MM.1S (cell line): Measurements from ENCODE around the gene CTNNAL1.

Experiments used
- DNase-seq: peaks from one replicate; pipeline ENCODE4 v3.0.0-alpha.2; 2015
- H2AFZ ChIP-seq: fragments of 300-600 bp; sonication (generic); 2 replicates; pipeline ENCODE4 v1.6.0; 2016; ENCODE audit warnings: antibody characterized with exemption, low read length
- H3F3A ChIP-seq: fragments of 300-600 bp; sonication (generic); 2 replicates; pipeline ENCODE4 v1.6.1; 2016; ENCODE audit warnings: mild to moderate bottlenecking, antibody characterized with exemption, low read length, moderate library complexity, mixed read lengths; ENCODE audit not compliant: insufficient read depth
- H3K27ac ChIP-seq: fragments of 300-600 bp; sonication (generic); 2 replicates; pipeline ENCODE4 v1.5.1; 2016; ENCODE audit warnings: mild to moderate bottlenecking, low read length
- H3K27me3 ChIP-seq: fragments of 300-600 bp; sonication (generic); replicated peaks from 2 replicates; pipeline ENCODE4 v1.6.0; 2016; ENCODE audit warnings: low read length; ENCODE audit not compliant: insufficient read depth
- H3K36me3 ChIP-seq: fragments of 300-600 bp; sonication (generic); replicated peaks from 2 replicates; pipeline ENCODE4 v1.6.1; 2016; ENCODE audit warnings: mild to moderate bottlenecking, low read length, mixed read lengths; ENCODE audit not compliant: insufficient read depth
- H3K4me1 ChIP-seq: fragments of 300-600 bp; sonication (generic); 2 replicates; pipeline ENCODE4 v1.6.1; 2016; ENCODE audit warnings: low read length, mixed read lengths
- H3K4me2 ChIP-seq: fragments of 300-600 bp; sonication (generic); 2 replicates; pipeline ENCODE4 v1.6.0; 2016; ENCODE audit warnings: low read depth, low read length
- H3K4me3 ChIP-seq: fragments of 300-600 bp; sonication (generic); 2 replicates; pipeline ENCODE4 v1.5.1; 2016; ENCODE audit warnings: low read length, mixed read lengths
- H3K79me2 ChIP-seq: fragments of 300-600 bp; sonication (generic); 2 replicates; pipeline ENCODE4 v1.6.1; 2016; ENCODE audit warnings: mixed run types, low read length, mixed read lengths
- H3K9ac ChIP-seq: fragments of 300-600 bp; sonication (generic); 2 replicates; pipeline ENCODE4 v1.6.1; 2016; ENCODE audit warnings: low read length, mixed read lengths
- H3K9me2 ChIP-seq: fragments of 300-600 bp; sonication (generic); replicated peaks from 2 replicates; pipeline ENCODE4 v1.6.1; 2016; ENCODE audit warnings: mild to moderate bottlenecking, low read length, mixed read lengths; ENCODE audit not compliant: insufficient read depth
- H3K9me3 ChIP-seq: fragments of 300-600 bp; sonication (generic); replicated peaks from 2 replicates; pipeline ENCODE4 v1.6.1; 2016; ENCODE audit warnings: mild to moderate bottlenecking, low read length, mixed read lengths; ENCODE audit not compliant: insufficient read depth
- H4K20me1 ChIP-seq: fragments of 300-600 bp; sonication (generic); 2 replicates; pipeline ENCODE4 v1.6.1; 2016; ENCODE audit warnings: mild to moderate bottlenecking, low read length, moderate library complexity, mixed read lengths; ENCODE audit not compliant: insufficient read depth
- CTCF ChIP-seq: fragments of 300-600 bp; sonication (generic); IDR thresholded peaks from 2 replicates; pipeline ENCODE4 v1.5.1; 2016; ENCODE audit warnings: antibody characterized with exemption, low read length, mixed read lengths
- EZH2 ChIP-seq: fragments of 300-600 bp; sonication (generic); optimal IDR thresholded peaks from 2 replicates; pipeline ENCODE3; 2017; ENCODE audit warnings: low read depth, mild to moderate bottlenecking, antibody characterized with exemption, low read length, mixed read lengths
- EZH2phosphoT487 ChIP-seq: fragments of 300-600 bp; sonication (generic); IDR thresholded peaks from 2 replicates; pipeline ENCODE4 v1.6.1; 2018; ENCODE audit warnings: antibody characterized with exemption, low read length

Gene CTNNAL1

GRCh38 chr9:108961151-108961550, 52.1 kb downstream of the CTNNAL1 start:
- DNase-seq = no peak
- H2AFZ ChIP-seq = no peak overlapping the region
- H3K4me2 ChIP-seq = no peak overlapping the region
- no peaks in the 10 kb centered on the region for H3K9me3 ChIP-seq
- no peaks in the 10 kb centered on the region for H3K4me1 ChIP-seq
- TF ChIP-seq EZH2phosphoT487 = no peak
- no peak for TF ChIP-seq EZH2
- no peak for TF ChIP-seq CTCF
- H3K27ac ChIP-seq = no peak overlapping the region
- no peaks in the 10 kb centered on the region for H3K27me3 ChIP-seq
- 0 out of 2 replicates have a peak, but pooled peaks cover 2% of the 10 kb centered on the region for H3K36me3 ChIP-seq
- H4K20me1 ChIP-seq = no peaks in the 10 kb centered on the region
- no peak overlapping the region for H3K9ac ChIP-seq
- no peak overlapping the region for H3K4me3 ChIP-seq
- no peaks in the 10 kb centered on the region for H3K79me2 ChIP-seq
- H3K9me2 ChIP-seq = no peaks in the 10 kb centered on the region
- no peaks in the 10 kb centered on the region for H3F3A ChIP-seq

GRCh38 chr9:108960331-108960730, 53.0 kb downstream of the CTNNAL1 start:
- H3F3A ChIP-seq = no peaks in the 10 kb centered on the region
- H3K27ac ChIP-seq = no peak overlapping the region
- no peaks in the 10 kb centered on the region for H3K27me3 ChIP-seq

GRCh38 chr9:108956631-108957026, 56.7 kb downstream of the CTNNAL1 start:
- DNase-seq = no peak
- Histone ChIP-seq H3K27me3 (no peaks in the 10 kb centered on the region), H3F3A (no peaks in the 10 kb centered on the region), H3K9me2 (no peaks in the 10 kb centered on the region), H2AFZ (no peak overlapping the region), H3K9me3 (no peaks in the 10 kb centered on the region), H4K20me1 (no peaks in the 10 kb centered on the region), H3K4me3 (no peak overlapping the region), H3K27ac (no peak overlapping the region), H3K36me3 (no peaks in the 10 kb centered on the region), H3K79me2 (no peaks in the 10 kb centered on the region), H3K9ac (no peak overlapping the region), H3K4me2 (no peak overlapping the region), H3K4me1 (no peaks in the 10 kb centered on the region)
- TF ChIP-seq EZH2 (no peak), CTCF (no peak), EZH2phosphoT487 (no peak)

More at GRCh38 chr9:108960331-108960730, 53.0 kb downstream of the CTNNAL1 start:
- H3K4me3 ChIP-seq = no peak overlapping the region
- H3K4me1 ChIP-seq = no peaks in the 10 kb centered on the region
- H4K20me1 ChIP-seq = no peaks in the 10 kb centered on the region
- H3K9me2 ChIP-seq = no peaks in the 10 kb centered on the region
- no peaks in the 10 kb centered on the region for H3K79me2 ChIP-seq
- TF ChIP-seq EZH2phosphoT487 (no peak), EZH2 (no peak), CTCF (no peak)
- no peak overlapping the region for H3K9ac ChIP-seq
- no peak overlapping the region for H2AFZ ChIP-seq
- H3K36me3 ChIP-seq = 0 out of 2 replicates have a peak, but pooled peaks cover 2% of the 10 kb centered on the region
- H3K9me3 ChIP-seq = no peaks in the 10 kb centered on the region
- no peak for DNase-seq
- no peak overlapping the region for H3K4me2 ChIP-seq
